Measurements from ENCODE around the gene TLE4.

- TF ChIP-seq CTCF (conservative IDR thresholded peaks at IDR 0.05; ENCODE audit: low read depth, low read length), result no peak
- no peak for TF ChIP-seq EZH2phosphoT487 (IDR thresholded peaks at IDR 0.05; ENCODE audit: borderline replicate concordance, low read length)
Measured at GRCh38 chr9:79759460-79759859, 187.7 kb downstream of the TLE4 start.

Data from PC-3 (cell line).